Gastroesophageal sphincter (tissue), 4 donors: ENCODE results near the gene IL1A. TPM values are rescaled to one million over a fixed set of nuclear protein-coding genes. Genes with fewer than 3 reads are reported as not detected.

Experiments
- ATAC-seq: fragments of 150-250 bp; one replicate; pipeline ENCODE4 v1.9.1; 2016; ENCODE audit warnings: mild to moderate bottlenecking, moderate library complexity
- H3K27ac ChIP-seq, 4 donors: fragments of 200-600 bp; sonication (generic) in 3 of 4; 1 replicate in 3 of 4; 2 replicates in 1 of 4; pipeline ENCODE4 v1.5.1; 2016 to 2019
- H3K27me3 ChIP-seq: fragments of 200-600 bp; sonication (generic); one replicate; pipeline ENCODE4 v1.5.1; 2019
- H3K36me3 ChIP-seq, 2 donors: fragments of 200-600 bp; sonication (generic); one replicate each; pipeline ENCODE4 v1.5.1; 2019; ENCODE audit warnings: control low read depth in 1 of 2
- H3K4me1 ChIP-seq, 3 donors: fragments of 200-600 bp; sonication (generic); 1 replicate in 2 of 3; 2 replicates in 1 of 3; pipeline ENCODE4 v1.5.1; 2016 to 2019; ENCODE audit warnings: control low read depth in 2 of 3
- H3K4me3 ChIP-seq, 2 donors: fragments of 200-600 bp; sonication (generic); one replicate each; pipeline ENCODE4 v1.5.1; 2019; ENCODE audit warnings: mild to moderate bottlenecking in 1 of 2, moderate library complexity in 1 of 2
- H3K9me3 ChIP-seq, 3 donors: fragments of 200-600 bp; sonication (generic); one replicate each; pipeline ENCODE4 v1.5.1; 2017 to 2019; ENCODE audit warnings: control low read depth in 2 of 3
- EP300 ChIP-seq: sonication (generic); formaldehyde crosslinking; IDR thresholded peaks from one replicate; pipeline ENCODE4 v1.6.1; 2017; ENCODE audit warnings: antibody characterized with exemption, mild to moderate bottlenecking
- POLR2A ChIP-seq, 2 donors: fragments of 450-650 bp; IDR thresholded peaks; one replicate each; pipeline ENCODE4 v1.6.1; 2017; ENCODE audit warnings: antibody characterized with exemption in 2 of 2, mild to moderate bottlenecking in 2 of 2, moderate library complexity in 1 of 2
- POLR2AphosphoS5 ChIP-seq: sonication (generic); formaldehyde crosslinking; IDR thresholded peaks from one replicate; pipeline ENCODE4 v1.6.1; 2017; ENCODE audit warnings: antibody characterized with exemption
- WGBS, 2 donors: methylation state at CpG; one replicate each; pipeline ENCODE4 v1.1.5; 2018; ENCODE audit warnings: low coverage in 1 of 2; 5-methylcytosine and 5-hydroxymethylcytosine counted together
- total RNA-seq, 4 donors: library from RNA; depleted of rRNA; stranded (reverse); fragments of >200 nt; gene quantifications; one replicate each; pipeline ENCODE4 v1.1.0, GENCODE V29; 2016
- TF ChIP-seq, protein P1 (sequence below), 4 experiments: fragments of 200-600 bp in 2 of 4; fragments of 450-650 bp in 2 of 4; sonication (generic) in 1 of 4; IDR thresholded peaks; one replicate each; pipeline ENCODE4 v1.5.1; 2017 to 2019; ENCODE audit warnings: antibody characterized with exemption in 4 of 4, mild to moderate bottlenecking in 2 of 4, moderate library complexity in 2 of 4

Gene IL1A
- total RNA-seq, 4 donors from 2014 or later = not detected

DNA sequence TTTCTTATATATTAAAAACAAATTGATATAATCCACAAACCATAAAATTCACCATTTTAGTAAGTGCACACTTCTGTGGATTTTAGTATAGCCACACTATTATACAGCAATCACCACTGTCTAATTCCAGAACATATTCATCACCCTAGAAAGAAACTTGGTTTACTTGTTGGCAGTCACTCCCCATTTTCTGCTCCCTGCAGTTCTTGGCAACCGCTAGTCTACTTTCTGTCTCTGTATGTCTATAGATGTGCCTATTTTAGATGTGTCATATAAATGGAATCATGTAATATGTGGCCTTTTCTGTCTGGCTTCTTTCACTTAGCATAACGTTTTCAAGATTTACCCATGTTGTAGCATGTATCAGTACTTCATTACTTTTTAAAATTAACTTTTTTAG lies 25.6 kb downstream of the IL1A start:
- peaks cover 0 to 36% (median 3%) of the 10 kb centered on the region in 3 donors for H3K4me1 ChIP-seq
- H3K27me3 ChIP-seq = no peaks in the 10 kb centered on the region
- WGBS, 2 donors = 9 to 21% methylated on average over 2 of the region's 2 CpGs
- ATAC-seq = no peak
- no peaks in the 10 kb centered on the region for H3K36me3 ChIP-seq
- TF ChIP-seq, protein P1, sequence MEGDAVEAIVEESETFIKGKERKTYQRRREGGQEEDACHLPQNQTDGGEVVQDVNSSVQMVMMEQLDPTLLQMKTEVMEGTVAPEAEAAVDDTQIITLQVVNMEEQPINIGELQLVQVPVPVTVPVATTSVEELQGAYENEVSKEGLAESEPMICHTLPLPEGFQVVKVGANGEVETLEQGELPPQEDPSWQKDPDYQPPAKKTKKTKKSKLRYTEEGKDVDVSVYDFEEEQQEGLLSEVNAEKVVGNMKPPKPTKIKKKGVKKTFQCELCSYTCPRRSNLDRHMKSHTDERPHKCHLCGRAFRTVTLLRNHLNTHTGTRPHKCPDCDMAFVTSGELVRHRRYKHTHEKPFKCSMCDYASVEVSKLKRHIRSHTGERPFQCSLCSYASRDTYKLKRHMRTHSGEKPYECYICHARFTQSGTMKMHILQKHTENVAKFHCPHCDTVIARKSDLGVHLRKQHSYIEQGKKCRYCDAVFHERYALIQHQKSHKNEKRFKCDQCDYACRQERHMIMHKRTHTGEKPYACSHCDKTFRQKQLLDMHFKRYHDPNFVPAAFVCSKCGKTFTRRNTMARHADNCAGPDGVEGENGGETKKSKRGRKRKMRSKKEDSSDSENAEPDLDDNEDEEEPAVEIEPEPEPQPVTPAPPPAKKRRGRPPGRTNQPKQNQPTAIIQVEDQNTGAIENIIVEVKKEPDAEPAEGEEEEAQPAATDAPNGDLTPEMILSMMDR (IDR thresholded peaks at IDR 0.05) = no peak
- TF ChIP-seq EP300 = no peak
- TF ChIP-seq POLR2A (IDR thresholded peaks at IDR 0.05) = no peak
- no peak for TF ChIP-seq POLR2AphosphoS5
- H3K27ac ChIP-seq = no peak overlapping the region
- no peak overlapping the region for H3K4me3 ChIP-seq
- no peaks in the 10 kb centered on the region for H3K9me3 ChIP-seq

DNA sequence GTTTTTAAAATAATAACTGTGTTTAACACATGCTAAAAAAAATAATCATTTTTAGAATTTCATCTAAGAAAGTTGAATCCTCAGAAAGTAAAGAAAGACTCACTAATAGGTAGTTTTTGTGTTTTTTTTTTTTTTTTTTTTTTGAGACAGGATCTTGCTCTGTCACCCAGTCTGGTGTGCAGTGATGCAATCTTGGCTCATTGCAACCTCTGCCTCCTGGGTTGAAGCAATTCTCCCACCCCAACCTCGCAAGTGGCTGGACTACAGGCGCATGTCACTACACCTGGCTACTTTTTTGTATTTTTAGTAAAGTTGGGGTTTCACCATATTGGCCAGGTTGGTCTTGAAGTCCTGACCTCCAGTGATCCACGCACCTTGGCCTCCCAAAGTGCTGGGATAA lies 27.0 kb downstream of the IL1A start:
- Histone ChIP-seq H3K9me3 (no peaks in the 10 kb centered on the region), H3K36me3 (no peaks in the 10 kb centered on the region), H3K27me3 (no peaks in the 10 kb centered on the region), H3K27ac (no peak overlapping the region), H3K4me3 (no peak overlapping the region), H3K4me1 (peaks cover 0 to 44% (median 3%) of the 10 kb centered on the region in 3 donors)
- ATAC-seq = no peak
- 97 to 100% methylated on average over 3 of the region's 3 CpGs for WGBS, 2 donors
- TF ChIP-seq POLR2AphosphoS5 = no peak

DNA sequence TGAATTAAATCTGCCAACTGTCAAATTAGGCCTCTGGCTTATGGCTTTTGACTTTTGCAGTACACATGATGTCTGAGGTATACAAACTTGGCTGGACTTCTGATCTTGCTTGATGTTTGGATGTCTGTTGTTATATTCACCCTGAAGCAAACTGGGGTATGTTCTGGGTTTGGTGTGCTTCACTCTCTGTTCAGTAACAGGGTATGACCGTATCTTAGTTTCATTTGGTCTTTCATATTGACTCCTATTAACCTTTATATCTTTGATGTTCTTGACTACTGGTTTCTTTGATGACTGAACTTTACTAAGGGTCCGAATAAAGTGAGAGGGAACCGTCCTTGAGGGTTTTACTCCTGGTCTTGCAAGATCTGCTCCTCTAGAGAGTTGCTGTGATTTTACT lies 28.1 kb downstream of the IL1A start:
- peaks cover 0 to 54% (median 3%) of the 10 kb centered on the region in 3 donors for H3K4me1 ChIP-seq
- H3K27me3 ChIP-seq = no peaks in the 10 kb centered on the region
- H3K4me3 ChIP-seq = no peak overlapping the region
- 70 to 97% methylated on average over 3 of the region's 3 CpGs for WGBS, 2 donors
- H3K36me3 ChIP-seq = no peaks in the 10 kb centered on the region
- ATAC-seq = no peak
- peak overlapping the region in 1 of 4 donors; percentile 12 for H3K27ac ChIP-seq
- TF ChIP-seq POLR2AphosphoS5 = no peak
- no peak for TF ChIP-seq EP300
- TF ChIP-seq POLR2A (IDR thresholded peaks at IDR 0.05) = no peak
- TF ChIP-seq, protein P1 (IDR thresholded peaks at IDR 0.05) = no peak
- H3K9me3 ChIP-seq = no peaks in the 10 kb centered on the region

DNA sequence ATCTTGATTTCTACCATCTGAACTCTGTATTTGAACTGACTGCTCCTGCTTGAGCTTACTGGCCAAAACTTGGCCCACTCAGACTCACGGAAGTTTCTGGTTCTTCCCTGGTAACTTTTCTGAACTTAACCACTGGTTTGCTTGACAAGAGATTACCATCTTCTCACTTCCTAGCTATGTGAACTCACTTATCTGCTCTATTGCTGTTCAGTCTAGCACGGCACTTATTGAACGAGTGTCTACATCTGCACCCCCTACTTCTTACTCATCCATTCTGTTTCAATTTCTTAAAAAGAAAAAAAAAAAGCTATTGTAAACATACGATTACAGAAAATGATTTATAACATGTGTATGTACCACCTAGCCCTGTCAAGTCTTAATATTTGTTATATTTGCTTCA lies 28.8 kb downstream of the IL1A start:
- H3K4me1 ChIP-seq = peaks cover 0 to 56% (median 3%) of the 10 kb centered on the region in 3 donors
- 81 to 93% methylated on average over 4 of the region's 4 CpGs for WGBS, 2 donors
- ATAC-seq = no peak
- TF ChIP-seq, protein P1 (IDR thresholded peaks at IDR 0.05) = no peak
- TF ChIP-seq EP300 = no peak
- no peak for TF ChIP-seq POLR2AphosphoS5
- no peak for TF ChIP-seq POLR2A (IDR thresholded peaks at IDR 0.05)
- H3K27me3 ChIP-seq = no peaks in the 10 kb centered on the region
- no peak overlapping the region for H3K27ac ChIP-seq
- H3K4me3 ChIP-seq = no peak overlapping the region
- no peaks in the 10 kb centered on the region for H3K36me3 ChIP-seq
- no peaks in the 10 kb centered on the region for H3K9me3 ChIP-seq

DNA sequence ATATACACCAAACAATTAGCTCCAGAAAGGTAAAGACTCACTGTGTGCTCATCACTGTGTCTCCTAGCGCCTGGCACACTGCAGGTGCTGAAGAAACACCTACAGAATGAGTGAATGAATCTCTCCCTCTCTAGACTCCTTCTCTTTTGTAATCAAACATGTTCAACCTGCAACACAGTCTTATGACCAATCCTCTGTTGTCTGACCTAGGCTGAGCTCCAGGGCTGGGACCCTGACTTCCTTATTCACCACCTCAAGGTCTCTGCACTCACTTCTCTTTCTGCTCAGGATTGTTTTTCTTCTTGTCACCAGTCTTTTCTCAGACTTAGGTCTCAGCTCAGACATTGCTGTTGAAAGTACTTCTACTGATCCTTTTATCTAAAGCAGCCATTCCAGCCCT lies 29.7 kb downstream of the IL1A start:
- Histone ChIP-seq H3K4me3 (no peak overlapping the region), H3K4me1 (peaks cover 0 to 64% (median 3%) of the 10 kb centered on the region in 3 donors), H3K36me3 (no peaks in the 10 kb centered on the region), H3K9me3 (no peaks in the 10 kb centered on the region), H3K27me3 (no peaks in the 10 kb centered on the region), H3K27ac (no peak overlapping the region)
- ATAC-seq = no peak
- TF ChIP-seq POLR2AphosphoS5 = no peak
- no peak for TF ChIP-seq POLR2A (IDR thresholded peaks at IDR 0.05)
- TF ChIP-seq, protein P1 (IDR thresholded peaks at IDR 0.05) = no peak
- no peak for TF ChIP-seq EP300
- 78 to 86% methylated on average over 1 of the region's 1 CpG for WGBS, 2 donors
